HEK293 (cell line): ENCODE measurements around the gene SAXO1.

ENCODE experiments used
- CTCF ChIA-PET: fragments of 350-600 bp; formaldehyde crosslinking; extraction: SDS; loops from one replicate; lab custom pipeline; 2021; ENCODE audit warnings: antibody characterized with exemption; lab: Yijun Ruan, JAX
- POLR2A ChIA-PET: fragments of 300-600 bp; formaldehyde crosslinking; extraction: SDS; loops from one replicate; lab custom pipeline; 2020; ENCODE audit warnings: antibody characterized with exemption, inconsistent platforms; lab: Yijun Ruan, JAX
- H3K27ac ChIP-seq: fragments of 200-500 bp; sonication (Bioruptor generic); 2 replicates; pipeline ENCODE4 v1.5.1; 2014; ENCODE audit warnings: low read depth, low read length, control low read depth, inconsistent platforms; ENCODE audit errors: extremely low read depth
- H3K36me3 ChIP-seq, 2 experiments: fragments of 200-500 bp in 1 of 2; sonication (Bioruptor generic) in 1 of 2; 1 replicate in 1 of 2; 2 replicates in 1 of 2; pipeline ENCODE4 v1.5.1; 2014 to 2017; ENCODE audit warnings: inconsistent platforms in 2 of 2, low read length in 2 of 2; ENCODE audit not compliant: control insufficient read depth in 2 of 2, insufficient read depth in 1 of 2
- H3K4me1 ChIP-seq: fragments of 200-500 bp; sonication (Bioruptor generic); 2 replicates; pipeline ENCODE4 v1.5.1; 2014; ENCODE audit warnings: mild to moderate bottlenecking, low read length, inconsistent platforms; ENCODE audit not compliant: control insufficient read depth, insufficient read depth
- H3K4me3 ChIP-seq: 2 replicates; pipeline ENCODE4 v1.5.1; 2011; ENCODE audit warnings: low read depth, mild to moderate bottlenecking, control low read depth, low read length, moderate library complexity
- H3K9me3 ChIP-seq: fragments of 200-500 bp; sonication (Bioruptor generic); 2 replicates; pipeline ENCODE4 v1.5.1; 2014; ENCODE audit warnings: low read depth, low read length, inconsistent platforms; ENCODE audit not compliant: control insufficient read depth, insufficient read depth
- EGR2 ChIP-seq: fragments of 450-650 bp; formaldehyde crosslinking; IDR thresholded peaks from 2 replicates; pipeline ENCODE4 v1.5.1; 2016; ENCODE audit warnings: low read depth, missing biosample characterization, missing genetic modification characterization
- KLF8 ChIP-seq: fragments of 450-650 bp; formaldehyde crosslinking; IDR thresholded peaks from 2 replicates; pipeline ENCODE4 v1.5.1; 2016; ENCODE audit warnings: missing biosample characterization, missing genetic modification characterization
- MZF1 ChIP-seq: fragments of 450-650 bp; formaldehyde crosslinking; IDR thresholded peaks from 2 replicates; pipeline ENCODE4 v1.5.1; 2017; ENCODE audit warnings: missing biosample characterization, missing genetic modification characterization, borderline replicate concordance
- OSR2 ChIP-seq: fragments of 450-650 bp; formaldehyde crosslinking; IDR thresholded peaks from 2 replicates; pipeline ENCODE4 v1.5.1; 2016; ENCODE audit warnings: missing biosample characterization, missing genetic modification characterization
- OVOL3 ChIP-seq: fragments of 450-650 bp; formaldehyde crosslinking; IDR thresholded peaks from 2 replicates; pipeline ENCODE4 v1.5.1; 2016; ENCODE audit warnings: missing biosample characterization, missing genetic modification characterization
- SETDB1 ChIP-seq: IDR thresholded peaks from one replicate; pipeline ENCODE4 v1.6.1; 2017; ENCODE audit warnings: mild to moderate bottlenecking, low read length, moderate library complexity, mixed read lengths; ENCODE audit not compliant: insufficient read length
- SP3 ChIP-seq: fragments of 450-650 bp; formaldehyde crosslinking; IDR thresholded peaks from 2 replicates; pipeline ENCODE4 v1.5.1; 2016; ENCODE audit warnings: missing biosample characterization, missing genetic modification characterization
- SP7 ChIP-seq: fragments of 450-650 bp; formaldehyde crosslinking; IDR thresholded peaks from 2 replicates; pipeline ENCODE4 v1.5.1; 2016; ENCODE audit warnings: missing biosample characterization, missing genetic modification characterization
- ZBTB20 ChIP-seq: fragments of 450-650 bp; formaldehyde crosslinking; IDR thresholded peaks from 2 replicates; pipeline ENCODE4 v1.5.1; 2016; ENCODE audit warnings: missing biosample characterization, missing genetic modification characterization
- ZBTB48 ChIP-seq: fragments of 450-650 bp; formaldehyde crosslinking; IDR thresholded peaks from 2 replicates; pipeline ENCODE4 v1.5.1; 2016; ENCODE audit warnings: missing biosample characterization, missing genetic modification characterization
- ZBTB8A ChIP-seq: fragments of 450-650 bp; formaldehyde crosslinking; IDR thresholded peaks from 2 replicates; pipeline ENCODE4 v1.5.1; 2016; ENCODE audit warnings: missing biosample characterization, missing genetic modification characterization
- ZIC2 ChIP-seq: fragments of 450-650 bp; formaldehyde crosslinking; IDR thresholded peaks from 2 replicates; pipeline ENCODE4 v1.5.1; 2016; ENCODE audit warnings: missing biosample characterization, missing genetic modification characterization
- ZNF10 ChIP-seq: fragments of 450-650 bp; formaldehyde crosslinking; IDR thresholded peaks from 2 replicates; pipeline ENCODE4 v1.5.1; 2017; ENCODE audit warnings: missing biosample characterization, missing genetic modification characterization
- ZNF146 ChIP-seq: fragments of 450-650 bp; formaldehyde crosslinking; IDR thresholded peaks from 2 replicates; pipeline ENCODE4 v1.5.1; 2016; ENCODE audit warnings: missing biosample characterization, missing genetic modification characterization
- ZNF2 ChIP-seq: fragments of 450-650 bp; formaldehyde crosslinking; IDR thresholded peaks from 2 replicates; pipeline ENCODE4 v1.5.1; 2016; ENCODE audit warnings: missing biosample characterization, missing genetic modification characterization
- ZNF274 ChIP-seq, 2 experiments: fragments of 200-500 bp in 1 of 2; fragments of 450-650 bp in 1 of 2; sonication (Bioruptor generic) in 1 of 2; formaldehyde crosslinking in 1 of 2; IDR thresholded peaks; 2 replicates each; pipeline versions ENCODE4 v1.5.1 to v1.6.1; 2014 to 2016; ENCODE audit warnings: borderline replicate concordance in 1 of 2, inconsistent platforms in 1 of 2, low read length in 1 of 2, missing biosample characterization in 1 of 2, missing genetic modification characterization in 1 of 2
- ZNF366 ChIP-seq: fragments of 450-650 bp; formaldehyde crosslinking; conservative IDR thresholded peaks from 2 replicates; pipeline ENCODE4 v1.5.1; 2016; ENCODE audit warnings: missing biosample characterization, missing genetic modification characterization
- ZNF501 ChIP-seq: fragments of 450-650 bp; formaldehyde crosslinking; IDR thresholded peaks from 2 replicates; pipeline ENCODE4 v1.5.1; 2016; ENCODE audit warnings: missing biosample characterization, missing genetic modification characterization
- ZNF521 ChIP-seq: fragments of 450-650 bp; formaldehyde crosslinking; IDR thresholded peaks from 2 replicates; pipeline ENCODE4 v1.5.1; 2017; ENCODE audit warnings: missing biosample characterization, mild to moderate bottlenecking, missing genetic modification characterization
- ZNF621 ChIP-seq: fragments of 450-650 bp; formaldehyde crosslinking; IDR thresholded peaks from 2 replicates; pipeline ENCODE4 v1.5.1; 2017; ENCODE audit warnings: missing biosample characterization, missing genetic modification characterization
- ZNF76 ChIP-seq: fragments of 450-650 bp; formaldehyde crosslinking; IDR thresholded peaks from 2 replicates; pipeline ENCODE4; 2016; ENCODE audit warnings: low read depth, missing biosample characterization, missing genetic modification characterization, borderline replicate concordance
- ZNF785 ChIP-seq: fragments of 450-650 bp; formaldehyde crosslinking; IDR thresholded peaks from 2 replicates; pipeline ENCODE4 v1.5.1; 2016; ENCODE audit warnings: missing biosample characterization, missing genetic modification characterization
- TF ChIP-seq, protein P1 (sequence below): fragments of 450-650 bp; formaldehyde crosslinking; optimal IDR thresholded peaks from 2 replicates; pipeline ENCODE3; 2016; ENCODE audit warnings: missing biosample characterization, mild to moderate bottlenecking, missing genetic modification characterization
- TF ChIP-seq, protein P2 (sequence below): fragments of 450-650 bp; formaldehyde crosslinking; IDR thresholded peaks from 2 replicates; pipeline ENCODE4 v1.5.1; 2016; ENCODE audit warnings: missing biosample characterization, missing genetic modification characterization
- TF ChIP-seq, protein P3 (sequence below): fragments of 450-650 bp; formaldehyde crosslinking; IDR thresholded peaks from 2 replicates; pipeline ENCODE4 v1.5.1; 2016; ENCODE audit warnings: missing biosample characterization, missing genetic modification characterization

SAXO1 gene

DNA sequence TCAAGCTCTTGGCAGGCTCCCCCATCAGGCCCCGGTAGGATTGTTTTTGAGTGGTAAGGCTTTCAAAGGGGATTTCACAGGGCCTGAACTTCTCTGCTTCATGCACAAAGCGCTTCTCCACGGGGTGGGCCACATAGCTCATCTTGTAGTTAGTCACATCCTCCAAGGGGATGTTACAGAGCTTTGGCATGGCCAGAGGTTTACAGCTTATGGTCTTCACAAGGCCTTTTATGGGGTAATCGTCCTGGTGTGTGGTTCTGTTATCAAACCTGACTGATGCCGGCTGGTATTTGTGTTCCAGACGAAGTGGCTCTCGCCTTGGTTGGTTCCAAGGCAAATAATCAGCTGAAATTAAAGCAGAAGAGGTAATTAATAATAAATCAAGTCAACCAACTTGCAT lies 104.3 kb downstream of the SAXO1 start:
- no peak overlapping the region for H3K27ac ChIP-seq
- ChIA-PET POLR2A (no interaction called here), CTCF (interaction anchor here (0.9 kb wide), 1 partner anchor 100 kb away, joined by 3 read pairs; no protein-coding TSS in a partner anchor)
- no peak overlapping the region for H3K4me3 ChIP-seq
- no peaks in the 10 kb centered on the region for H3K36me3 ChIP-seq
- H3K4me1 ChIP-seq = no peaks in the 10 kb centered on the region
- TF ChIP-seq KLF8 (tag by site-specific recombination) (no peak), ZBTB48 (tag by site-specific recombination) (no peak), ZNF76 (no peak), ZNF521 (tag by site-specific recombination) (no peak), ZNF785 (tag by site-specific recombination) (no peak), ZIC2 (tag by site-specific recombination) (no peak), ZBTB8A (tag by site-specific recombination) (no peak), ZNF2 (tag by site-specific recombination) (no peak), SP3 (tag by site-specific recombination) (no peak), ZNF501 (tag by site-specific recombination) (no peak), ZNF366 (tag by site-specific recombination) (no peak), ZBTB20 (no peak)
- TF ChIP-seq, all 188 proteins: peak for 0
- H3K9me3 ChIP-seq = no peaks in the 10 kb centered on the region

DNA sequence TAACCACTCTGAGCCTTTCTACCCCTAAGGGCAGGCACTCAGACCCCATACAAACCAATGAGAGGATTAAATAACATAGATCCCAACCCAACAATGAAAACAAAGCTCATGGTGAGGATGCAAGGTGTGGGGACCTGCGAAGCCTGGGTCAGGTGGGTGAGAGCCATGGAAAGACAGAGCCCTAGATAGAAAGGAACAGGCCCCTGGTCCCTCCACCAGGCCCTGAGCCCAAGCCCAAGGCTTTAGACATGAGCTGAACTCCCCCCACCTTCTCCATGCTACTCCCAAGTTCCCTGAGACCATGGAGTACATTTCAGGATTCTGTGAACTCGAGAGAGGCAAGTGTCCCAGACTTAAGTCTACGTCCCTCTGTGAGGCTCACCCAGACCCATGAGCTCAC lies 106.5 kb downstream of the SAXO1 start:
- ChIA-PET POLR2A (no interaction called here), CTCF (interaction anchor here (0.5 kb wide), 1 partner anchor 378 kb away, joined by 5 read pairs; no protein-coding TSS in a partner anchor)
- Histone ChIP-seq H3K4me3 (no peak overlapping the region), H3K9me3 (no peaks in the 10 kb centered on the region), H3K36me3 (no peaks in the 10 kb centered on the region), H3K4me1 (no peaks in the 10 kb centered on the region), H3K27ac (no peak overlapping the region)
- TF ChIP-seq ZNF274 (IDR thresholded peaks at IDR 0.05; ENCODE audit: low read length) = no peak
- TF ChIP-seq ZNF274 (tag by site-specific recombination; IDR thresholded peaks at IDR 0.05; ENCODE audit: borderline replicate concordance) = no peak
- no peak for TF ChIP-seq ZNF621
- TF ChIP-seq, protein P1, sequence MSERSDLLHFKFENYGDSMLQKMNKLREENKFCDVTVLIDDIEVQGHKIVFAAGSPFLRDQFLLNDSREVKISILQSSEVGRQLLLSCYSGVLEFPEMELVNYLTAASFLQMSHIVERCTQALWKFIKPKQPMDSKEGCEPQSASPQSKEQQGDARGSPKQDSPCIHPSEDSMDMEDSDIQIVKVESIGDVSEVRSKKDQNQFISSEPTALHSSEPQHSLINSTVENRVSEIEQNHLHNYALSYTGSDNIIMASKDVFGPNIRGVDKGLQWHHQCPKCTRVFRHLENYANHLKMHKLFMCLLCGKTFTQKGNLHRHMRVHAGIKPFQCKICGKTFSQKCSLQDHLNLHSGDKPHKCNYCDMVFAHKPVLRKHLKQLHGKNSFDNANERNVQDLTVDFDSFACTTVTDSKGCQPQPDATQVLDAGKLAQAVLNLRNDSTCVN (tag by site-specific recombination) = no peak
- TF ChIP-seq ZNF146 (tag by site-specific recombination) = no peak
- no peak for TF ChIP-seq OSR2 (tag by site-specific recombination)
- no peak for TF ChIP-seq ZNF10 (tag by site-specific recombination)
- TF ChIP-seq SP7 = no peak
- no peak for TF ChIP-seq MZF1
- TF ChIP-seq, protein P2, sequence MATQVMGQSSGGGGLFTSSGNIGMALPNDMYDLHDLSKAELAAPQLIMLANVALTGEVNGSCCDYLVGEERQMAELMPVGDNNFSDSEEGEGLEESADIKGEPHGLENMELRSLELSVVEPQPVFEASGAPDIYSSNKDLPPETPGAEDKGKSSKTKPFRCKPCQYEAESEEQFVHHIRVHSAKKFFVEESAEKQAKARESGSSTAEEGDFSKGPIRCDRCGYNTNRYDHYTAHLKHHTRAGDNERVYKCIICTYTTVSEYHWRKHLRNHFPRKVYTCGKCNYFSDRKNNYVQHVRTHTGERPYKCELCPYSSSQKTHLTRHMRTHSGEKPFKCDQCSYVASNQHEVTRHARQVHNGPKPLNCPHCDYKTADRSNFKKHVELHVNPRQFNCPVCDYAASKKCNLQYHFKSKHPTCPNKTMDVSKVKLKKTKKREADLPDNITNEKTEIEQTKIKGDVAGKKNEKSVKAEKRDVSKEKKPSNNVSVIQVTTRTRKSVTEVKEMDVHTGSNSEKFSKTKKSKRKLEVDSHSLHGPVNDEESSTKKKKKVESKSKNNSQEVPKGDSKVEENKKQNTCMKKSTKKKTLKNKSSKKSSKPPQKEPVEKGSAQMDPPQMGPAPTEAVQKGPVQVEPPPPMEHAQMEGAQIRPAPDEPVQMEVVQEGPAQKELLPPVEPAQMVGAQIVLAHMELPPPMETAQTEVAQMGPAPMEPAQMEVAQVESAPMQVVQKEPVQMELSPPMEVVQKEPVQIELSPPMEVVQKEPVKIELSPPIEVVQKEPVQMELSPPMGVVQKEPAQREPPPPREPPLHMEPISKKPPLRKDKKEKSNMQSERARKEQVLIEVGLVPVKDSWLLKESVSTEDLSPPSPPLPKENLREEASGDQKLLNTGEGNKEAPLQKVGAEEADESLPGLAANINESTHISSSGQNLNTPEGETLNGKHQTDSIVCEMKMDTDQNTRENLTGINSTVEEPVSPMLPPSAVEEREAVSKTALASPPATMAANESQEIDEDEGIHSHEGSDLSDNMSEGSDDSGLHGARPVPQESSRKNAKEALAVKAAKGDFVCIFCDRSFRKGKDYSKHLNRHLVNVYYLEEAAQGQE = no peak
- no peak for TF ChIP-seq OVOL3 (tag by site-specific recombination)
- TF ChIP-seq EGR2 (tag by site-specific recombination) = no peak
- TF ChIP-seq, protein P3, sequence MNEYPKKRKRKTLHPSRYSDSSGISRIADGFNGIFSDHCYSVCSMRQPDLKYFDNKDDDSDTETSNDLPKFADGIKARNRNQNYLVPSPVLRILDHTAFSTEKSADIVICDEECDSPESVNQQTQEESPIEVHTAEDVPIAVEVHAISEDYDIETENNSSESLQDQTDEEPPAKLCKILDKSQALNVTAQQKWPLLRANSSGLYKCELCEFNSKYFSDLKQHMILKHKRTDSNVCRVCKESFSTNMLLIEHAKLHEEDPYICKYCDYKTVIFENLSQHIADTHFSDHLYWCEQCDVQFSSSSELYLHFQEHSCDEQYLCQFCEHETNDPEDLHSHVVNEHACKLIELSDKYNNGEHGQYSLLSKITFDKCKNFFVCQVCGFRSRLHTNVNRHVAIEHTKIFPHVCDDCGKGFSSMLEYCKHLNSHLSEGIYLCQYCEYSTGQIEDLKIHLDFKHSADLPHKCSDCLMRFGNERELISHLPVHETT (tag by site-specific recombination) = no peak
- no peak for TF ChIP-seq SETDB1
